Neural progenitor cell (in vitro differentiated cells): ENCODE data around the gene QPCTL. TPM values are rescaled to one million over a fixed set of nuclear protein-coding genes. Genes with fewer than 3 reads are reported as not detected.

Source experiments
- DNase-seq: peaks from one replicate; pipeline ENCODE4 v3.0.0-alpha.2; 2016; ENCODE audit warnings: low spot score
- H2AFZ ChIP-seq: fragments of 200-600 bp; sonication (generic); replicated peaks from 2 replicates; pipeline ENCODE4 v1.6.1; 2016; ENCODE audit warnings: antibody characterized with exemption
- H3F3A ChIP-seq: fragments of 200-600 bp; sonication (generic); 2 replicates; pipeline ENCODE4 v1.6.1; 2016; ENCODE audit warnings: antibody characterized with exemption, low read depth
- H3K27ac ChIP-seq: fragments of 200-600 bp; sonication (generic); 2 replicates; pipeline ENCODE4 v1.5.1; 2016; ENCODE audit warnings: mild to moderate bottlenecking
- H3K27me3 ChIP-seq: fragments of 200-600 bp; sonication (generic); 2 replicates; pipeline ENCODE4 v1.6.1; 2016; ENCODE audit warnings: mild to moderate bottlenecking, moderate library complexity
- H3K36me3 ChIP-seq: fragments of 200-600 bp; sonication (generic); 2 replicates; pipeline ENCODE4 v1.5.1; 2016
- H3K4me1 ChIP-seq: fragments of 200-600 bp; sonication (generic); 2 replicates; pipeline ENCODE4 v1.6.1; 2016; ENCODE audit warnings: mixed run types
- H3K4me2 ChIP-seq: fragments of 200-600 bp; sonication (generic); 2 replicates; pipeline ENCODE4 v1.6.1; 2016
- H3K4me3 ChIP-seq: fragments of 200-600 bp; sonication (generic); 2 replicates; pipeline ENCODE4 v1.5.1; 2016
- H3K79me2 ChIP-seq: fragments of 200-600 bp; sonication (generic); 2 replicates; pipeline ENCODE4 v1.6.1; 2016; ENCODE audit warnings: low read depth
- H3K9ac ChIP-seq: fragments of 200-600 bp; sonication (generic); 2 replicates; pipeline ENCODE4 v1.6.1; 2016
- H3K9me3 ChIP-seq: fragments of 200-600 bp; sonication (generic); 2 replicates; pipeline ENCODE4 v1.5.1; 2016; ENCODE audit warnings: low read depth
- H4K20me1 ChIP-seq: fragments of 200-600 bp; sonication (generic); 2 replicates; pipeline ENCODE4 v1.6.1; 2016; ENCODE audit warnings: low read depth
- H3K27ac Mint-ChIP-seq: 3 replicates; pipeline ENCODE4 v1.8.0; 2021; ENCODE audit warnings: mixed read lengths
- H3K27me3 Mint-ChIP-seq: 2 replicates; pipeline ENCODE4 v1.8.0; 2022; ENCODE audit warnings: low read depth, mild to moderate bottlenecking, inconsistent platforms, moderate library complexity, mixed read lengths; ENCODE audit not compliant: insufficient read depth
- H3K36me3 Mint-ChIP-seq: 3 replicates; pipeline ENCODE4 v1.8.0; 2021; ENCODE audit warnings: mixed read lengths
- H3K4me1 Mint-ChIP-seq: 3 replicates; pipeline ENCODE4 v1.8.0; 2021; ENCODE audit warnings: mixed read lengths
- H3K4me3 Mint-ChIP-seq: 3 replicates; pipeline ENCODE4 v1.8.0; 2021; ENCODE audit warnings: mild to moderate bottlenecking, moderate library complexity, mixed read lengths
- H3K9me3 Mint-ChIP-seq: 3 replicates; pipeline ENCODE4 v1.8.0; 2020; ENCODE audit warnings: mixed read lengths
- CTCF ChIP-seq: fragments of 200-600 bp; sonication (generic); IDR thresholded peaks from 2 replicates; pipeline ENCODE4 v1.5.1; 2017; ENCODE audit warnings: antibody characterized with exemption, mild to moderate bottlenecking
- EZH2 ChIP-seq: fragments of 200-600 bp; sonication (generic); IDR thresholded peaks from 2 replicates; pipeline ENCODE4 v1.6.1; 2017; ENCODE audit warnings: antibody characterized with exemption, mild to moderate bottlenecking, moderate library complexity
- EZH2phosphoT487 ChIP-seq: fragments of 200-600 bp; sonication (generic); IDR thresholded peaks from 2 replicates; pipeline ENCODE4 v1.6.1; 2017; ENCODE audit warnings: antibody characterized with exemption
- total RNA-seq: library from RNA; depleted of rRNA; stranded (reverse); fragments of >200 nt; gene quantifications from 2 replicates; pipeline ENCODE4 v1.2.3, GENCODE V29; 2015; ENCODE audit warnings: low replicate concordance

Gene QPCTL
- total RNA-seq, 1 donor from 2014 or later = 4.5 TPM

GRCh38 chr19:45657520-45658167 lies 34.8 kb upstream of the QPCTL start:
- Mint-ChIP-seq H3K9me3 (no peaks in the 10 kb centered on the region), H3K27me3 (peaks cover 9% of the 10 kb centered on the region), H3K4me1 (peaks cover 21% of the 10 kb centered on the region), H3K36me3 (no peaks in the 10 kb centered on the region), H3K27ac (peak overlapping the region; percentile 42), H3K4me3 (no peak overlapping the region)
- no peaks in the 10 kb centered on the region for H3K79me2 ChIP-seq
- H2AFZ ChIP-seq = peak overlapping the region; percentile 73
- H3K27ac ChIP-seq = no peak overlapping the region
- H3K4me3 ChIP-seq = no peak overlapping the region
- H3K9ac ChIP-seq = no peak overlapping the region
- H3K27me3 ChIP-seq = no peaks in the 10 kb centered on the region
- no peaks in the 10 kb centered on the region for H3K9me3 ChIP-seq
- TF ChIP-seq CTCF (no peak), EZH2phosphoT487 (no peak), EZH2 (no peak)
- H4K20me1 ChIP-seq = no peaks in the 10 kb centered on the region
- DNase-seq = no peak
- no peaks in the 10 kb centered on the region for H3K4me1 ChIP-seq
- H3K36me3 ChIP-seq = no peaks in the 10 kb centered on the region
- peaks cover 4% of the 10 kb centered on the region for H3F3A ChIP-seq
- peak overlapping the region; percentile 43 for H3K4me2 ChIP-seq

- Histone ChIP-seq H3K27me3 (no peaks in the 10 kb centered on the region), H2AFZ (peak overlapping the region; percentile 22), H4K20me1 (no peaks in the 10 kb centered on the region), H3F3A (peaks cover 4% of the 10 kb centered on the region), H3K4me2 (no peak overlapping the region), H3K36me3 (no peaks in the 10 kb centered on the region), H3K4me1 (no peaks in the 10 kb centered on the region), H3K79me2 (no peaks in the 10 kb centered on the region), H3K27ac (no peak overlapping the region), H3K9me3 (no peaks in the 10 kb centered on the region), H3K9ac (no peak overlapping the region), H3K4me3 (no peak overlapping the region)
- H3K27ac Mint-ChIP-seq = peak overlapping the region; percentile 26
- H3K36me3 Mint-ChIP-seq = no peaks in the 10 kb centered on the region
- no peaks in the 10 kb centered on the region for H3K9me3 Mint-ChIP-seq
- H3K4me3 Mint-ChIP-seq = no peak overlapping the region
- no peak for DNase-seq
- peaks cover 12% of the 10 kb centered on the region for H3K4me1 Mint-ChIP-seq
- peaks cover 9% of the 10 kb centered on the region for H3K27me3 Mint-ChIP-seq
- no peak for TF ChIP-seq EZH2phosphoT487
- no peak for TF ChIP-seq CTCF
- no peak for TF ChIP-seq EZH2
Observed at GRCh38 chr19:45659096-45659729, 33.3 kb upstream of the QPCTL start.

- peaks cover 12% of the 10 kb centered on the region for H3K4me1 Mint-ChIP-seq
- TF ChIP-seq EZH2 = no peak
- Histone ChIP-seq H2AFZ (no peak overlapping the region), H3K27ac (no peak overlapping the region), H3F3A (peaks cover 4% of the 10 kb centered on the region), H3K36me3 (no peaks in the 10 kb centered on the region), H3K4me3 (no peak overlapping the region), H3K4me1 (no peaks in the 10 kb centered on the region), H3K79me2 (no peaks in the 10 kb centered on the region), H3K9ac (no peak overlapping the region), H4K20me1 (no peaks in the 10 kb centered on the region), H3K9me3 (no peaks in the 10 kb centered on the region), H3K27me3 (no peaks in the 10 kb centered on the region), H3K4me2 (no peak overlapping the region)
- H3K27me3 Mint-ChIP-seq = peaks cover 9% of the 10 kb centered on the region
- no peaks in the 10 kb centered on the region for H3K36me3 Mint-ChIP-seq
- DNase-seq = no peak
- H3K27ac Mint-ChIP-seq = peak overlapping the region; percentile 7
- no peak overlapping the region for H3K4me3 Mint-ChIP-seq
- no peaks in the 10 kb centered on the region for H3K9me3 Mint-ChIP-seq
Observed at GRCh38 chr19:45660636-45661035, 31.8 kb upstream of the QPCTL start.

GRCh38 chr19:45663800-45664199 lies 28.7 kb upstream of the QPCTL start:
- H3K9me3 Mint-ChIP-seq = no peaks in the 10 kb centered on the region
- no peaks in the 10 kb centered on the region for H4K20me1 ChIP-seq
- H3F3A ChIP-seq = peaks cover 15% of the 10 kb centered on the region
- H3K9me3 ChIP-seq = no peaks in the 10 kb centered on the region
- H3K4me1 ChIP-seq = peaks cover 7% of the 10 kb centered on the region
- H3K27me3 Mint-ChIP-seq = peaks cover 17% of the 10 kb centered on the region
- H3K4me1 Mint-ChIP-seq = peaks cover 22% of the 10 kb centered on the region
- H3K4me2 ChIP-seq = no peak overlapping the region
- no peak overlapping the region for H3K9ac ChIP-seq
- no peaks in the 10 kb centered on the region for H3K36me3 ChIP-seq
- H3K4me3 ChIP-seq = no peak overlapping the region
- H3K4me3 Mint-ChIP-seq = no peak overlapping the region
- no peak overlapping the region for H3K27ac ChIP-seq
- H3K79me2 ChIP-seq = no peaks in the 10 kb centered on the region
- DNase-seq = no peak
- peaks cover 19% of the 10 kb centered on the region for H3K27me3 ChIP-seq
- H2AFZ ChIP-seq = no peak overlapping the region
- no peak overlapping the region for H3K27ac Mint-ChIP-seq
- no peaks in the 10 kb centered on the region for H3K36me3 Mint-ChIP-seq
- TF ChIP-seq EZH2phosphoT487 (no peak), EZH2 (no peak), CTCF (no peak)
